ENCODE results near the gene ANKRD26. TPM values are rescaled to one million over a fixed set of nuclear protein-coding genes. Genes with fewer than 3 reads are reported as not detected.

ANKRD26 gene
- total and polyA plus RNA-seq, 2 of the 13 experiments (the other 11 are each of a cell fraction or from before 2014, with no cell fraction given): 1.5 to 9.6 TPM

GRCh38 chr10:27143686-27144085 lies 43.4 kb upstream of the ANKRD26 start:
- H4K20me1 ChIP-seq (ENCODE audit: insufficient read depth, low read length): peaks cover 2% of the 10 kb centered on the region; the same call in 1 of the 2 replicates
- no peak overlapping the region for H2AFZ ChIP-seq (ENCODE audit: low read length)
- no TSS peak for BruUV-seq (replicated peaks)
- H3K27me3 ChIP-seq (ENCODE audit: control insufficient read depth in 1 of 2, insufficient read depth in 2 of 2, low read length in 2 of 2): no peaks in the 10 kb centered on the region
- H3K9me3 ChIP-seq (ENCODE audit: low read length): no peaks in the 10 kb centered on the region
- intact Hi-C loops (cut with micrococcal nuclease; ENCODE audit: unreplicated experiment) (no loop called here), in situ Hi-C loops (cut with HindIII; ENCODE audit: extremely low pct_ligation_motif_present, low pct_unique_long_range_greater_than_20kb) (no loop called here)
- POLR2A ChIA-PET: no interaction called here
- H3K36me3 ChIP-seq (replicated peaks in 1 of 2; ENCODE audit: control insufficient read depth in 1 of 2, insufficient read depth in 2 of 2, low read length in 2 of 2): peaks cover 21 to 67% of the 10 kb centered on the region in 2 experiments
- H3K4me3 ChIP-seq (replicated peaks in 1 of 3; ENCODE audit: insufficient read depth in 1 of 3, low read depth in 2 of 3, low read length in 3 of 3): no peak overlapping the region
- CTCF ChIA-PET (ENCODE audit: low intra/inter-chr PET ratio, low total read pairs): no interaction called here
- no peak overlapping the region for H3K9ac ChIP-seq (ENCODE audit: insufficient read depth, low read depth, low read length)
- DNase-seq (ENCODE audit: low spot score) (no peak), ATAC-seq (no peak), FAIRE-seq (no peak)
- TF ChIP-seq CHCHD3 (CRISPR knock-in tag; IDR thresholded peaks at IDR 0.05) (no peak), ZNF75D (CRISPR knock-in tag; IDR thresholded peaks at IDR 0.05; ENCODE audit: borderline replicate concordance) (no peak), ZUFSP (CRISPR knock-in tag; IDR thresholded peaks at IDR 0.05; ENCODE audit: borderline replicate concordance) (no peak), CHD4 (IDR thresholded peaks at IDR 0.05; ENCODE audit: borderline replicate concordance, low read length) (no peak), MLX (CRISPR knock-in tag; IDR thresholded peaks at IDR 0.05) (no peak), ATM (IDR thresholded peaks at IDR 0.05; ENCODE audit: borderline replicate concordance) (no peak), MYC (CRISPR knock-in tag; IDR thresholded peaks at IDR 0.05; ENCODE audit: borderline replicate concordance) (no peak), KDM4B (CRISPR knock-in tag; IDR thresholded peaks at IDR 0.05) (no peak), EED (CRISPR knock-in tag; IDR thresholded peaks at IDR 0.05) (no peak), TFDP2 (CRISPR knock-in tag; IDR thresholded peaks at IDR 0.05) (no peak), TFDP1 (CRISPR knock-in tag; IDR thresholded peaks at IDR 0.05; ENCODE audit: borderline replicate concordance) (no peak), HMG20B (CRISPR knock-in tag; conservative IDR thresholded peaks at IDR 0.05) (no peak)
- 97% methylated on average over 1 of the region's 1 CpG for WGBS (ENCODE audit: low lambda C conversion rate)
- no peak overlapping the region for H3K27ac ChIP-seq (ENCODE audit: extremely low read length, insufficient read depth, low read length)
- peaks cover 12% of the 10 kb centered on the region for H3K4me1 ChIP-seq (ENCODE audit: insufficient read depth, low read length)
- peaks cover 15% of the 10 kb centered on the region for H3K79me2 ChIP-seq (ENCODE audit: insufficient read depth, low read length)
- no peak overlapping the region for H3K4me2 ChIP-seq (ENCODE audit: low read depth, low read length)
